Non-pigmented ciliary epithelial cell (primary cell): Measurements from ENCODE around the gene RIBC1.
"Not testable (repeated sequence)": the region's sequence is repeated elsewhere in the genome, so short reads cannot be mapped to it uniquely, and the experiment has no call there.

Experiments used
- DNase-seq: peaks from one replicate; pipeline ENCODE4 v3.0.0-alpha.2; 2010; ENCODE audit warnings: low read depth

Gene RIBC1

DNA sequence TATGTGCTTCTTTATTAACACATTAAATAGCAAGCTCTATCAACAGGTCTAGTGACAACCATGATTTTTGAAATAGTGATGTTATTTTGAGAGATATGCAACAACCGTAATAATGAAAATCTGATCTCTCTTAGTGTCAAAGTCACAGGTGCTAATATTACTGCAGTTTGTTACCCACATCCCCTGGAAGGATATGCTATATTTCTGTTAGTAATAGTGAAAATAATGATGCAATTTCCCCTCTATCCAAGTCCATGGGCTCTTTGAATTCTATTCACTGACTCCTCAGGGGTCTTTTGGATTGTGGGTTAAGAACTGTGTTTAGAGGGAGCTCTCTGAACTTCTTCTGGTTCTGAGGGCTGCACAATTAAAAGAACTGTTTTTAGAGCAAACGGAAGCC is 14.5 kb downstream of the RIBC1 start:
- no peak for DNase-seq

DNA sequence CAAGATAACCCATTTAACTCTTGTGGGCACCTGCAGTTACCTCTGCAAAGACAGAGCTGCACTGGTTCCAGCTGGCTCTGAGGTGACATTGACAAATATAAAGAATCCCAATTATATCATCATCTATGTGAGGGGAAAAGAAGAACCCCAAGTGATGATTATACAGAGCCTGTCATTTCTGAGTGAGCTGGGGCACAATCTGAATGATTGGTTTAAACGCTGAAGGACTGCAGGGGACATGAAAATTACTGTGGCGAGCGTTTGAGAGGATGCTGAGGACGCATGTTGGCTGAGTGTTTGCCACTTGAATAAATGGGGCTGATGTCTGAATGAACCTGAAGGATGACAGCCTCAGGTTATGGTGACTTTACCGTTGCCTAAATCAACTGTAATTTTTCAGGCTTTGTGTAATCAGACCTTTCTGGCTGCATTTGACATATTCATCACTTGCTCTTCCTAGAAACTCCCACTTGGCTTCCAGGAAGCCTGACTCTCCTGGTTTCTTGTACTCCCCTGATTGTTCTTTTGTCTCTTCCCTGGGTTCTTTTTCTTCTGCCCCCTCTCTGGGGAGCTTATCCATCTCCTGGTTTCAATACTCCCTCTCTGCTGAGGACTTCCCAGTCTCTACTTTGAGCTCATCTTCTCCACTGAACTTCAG is 15.6 kb downstream of the RIBC1 start:
- no peak for DNase-seq

DNA sequence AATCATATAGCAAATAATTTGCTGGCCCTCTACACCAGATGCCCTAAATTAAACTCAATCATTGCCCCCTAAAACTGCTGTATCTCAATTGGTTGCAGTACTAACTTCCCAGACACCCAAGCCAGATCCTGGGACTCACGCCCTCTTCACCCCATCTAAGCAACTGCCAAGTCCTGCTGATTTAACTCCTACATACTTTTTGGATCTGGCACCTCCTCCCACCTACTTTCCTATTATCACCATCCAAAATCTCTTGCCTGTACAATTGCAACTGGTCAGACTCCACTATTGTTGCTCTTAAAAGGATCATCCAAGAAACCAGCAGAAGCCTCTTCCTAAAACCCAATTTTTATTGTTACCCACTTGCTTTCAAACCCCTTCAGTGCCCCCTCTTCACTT is 16.2 kb downstream of the RIBC1 start:
- DNase-seq = no peak

DNA sequence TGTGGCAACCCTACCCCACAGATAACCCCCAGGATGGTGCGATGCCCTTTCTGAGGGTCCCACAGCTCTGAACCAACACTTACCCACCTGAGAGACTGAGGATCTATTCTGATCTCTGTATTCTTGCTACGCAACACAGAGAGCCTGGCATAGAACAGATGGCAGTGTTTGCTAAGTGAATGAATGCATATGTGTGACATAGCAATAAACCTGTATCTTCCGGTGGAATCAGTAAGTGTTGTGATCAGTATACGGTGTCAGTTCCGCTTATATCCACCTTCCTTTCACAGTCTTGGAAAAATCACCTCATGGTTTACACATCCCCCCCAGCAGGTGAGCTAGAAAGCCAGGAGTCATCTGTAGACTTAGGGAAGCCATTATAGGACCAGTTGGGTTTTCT is 17.4 kb downstream of the RIBC1 start:
- no peak for DNase-seq

DNA sequence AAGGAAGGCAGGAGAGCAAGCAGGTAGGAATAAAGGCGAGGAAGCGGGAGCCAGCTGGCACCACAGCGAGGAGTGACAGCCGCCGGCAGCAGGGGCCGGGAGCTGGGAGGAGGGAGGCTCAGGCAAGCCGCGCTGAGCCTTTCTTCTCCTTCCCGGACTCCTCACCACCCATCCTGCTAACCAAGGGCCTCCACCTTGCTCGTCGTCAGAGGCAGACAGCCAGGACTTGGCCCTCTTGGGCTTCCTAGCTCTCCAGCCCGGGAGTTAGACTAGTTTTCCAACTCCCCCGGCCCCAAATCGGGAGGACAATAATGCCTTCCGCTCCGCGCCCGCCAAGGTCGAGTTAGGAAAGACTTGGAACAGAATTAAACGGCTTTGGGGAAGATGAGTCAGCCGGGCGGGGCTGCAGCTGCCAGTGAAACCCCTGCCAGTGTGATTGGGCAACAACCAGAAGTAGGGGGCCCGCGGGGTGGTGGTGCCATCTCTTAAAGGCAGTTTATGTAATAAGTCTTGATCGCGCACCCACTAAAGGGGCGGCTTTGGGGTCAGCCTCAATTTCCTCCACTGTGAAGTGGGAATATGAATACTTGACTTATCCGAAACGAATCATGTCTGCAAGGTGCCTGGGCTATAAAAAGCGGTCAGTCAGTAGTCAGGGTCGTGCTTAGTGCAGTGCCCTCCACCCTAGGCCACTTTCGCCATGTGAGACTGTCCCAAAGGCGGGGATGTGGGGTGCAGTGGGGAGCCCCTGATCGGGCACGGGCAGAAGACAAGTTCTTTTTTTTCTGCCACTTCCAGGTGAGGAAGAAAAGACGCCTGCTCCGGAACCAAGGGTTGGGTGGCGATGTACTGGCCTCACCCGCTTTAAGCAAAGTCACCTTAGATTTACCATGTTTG is 18.2 kb downstream of the RIBC1 start:
- DNase-seq = no peak

DNA sequence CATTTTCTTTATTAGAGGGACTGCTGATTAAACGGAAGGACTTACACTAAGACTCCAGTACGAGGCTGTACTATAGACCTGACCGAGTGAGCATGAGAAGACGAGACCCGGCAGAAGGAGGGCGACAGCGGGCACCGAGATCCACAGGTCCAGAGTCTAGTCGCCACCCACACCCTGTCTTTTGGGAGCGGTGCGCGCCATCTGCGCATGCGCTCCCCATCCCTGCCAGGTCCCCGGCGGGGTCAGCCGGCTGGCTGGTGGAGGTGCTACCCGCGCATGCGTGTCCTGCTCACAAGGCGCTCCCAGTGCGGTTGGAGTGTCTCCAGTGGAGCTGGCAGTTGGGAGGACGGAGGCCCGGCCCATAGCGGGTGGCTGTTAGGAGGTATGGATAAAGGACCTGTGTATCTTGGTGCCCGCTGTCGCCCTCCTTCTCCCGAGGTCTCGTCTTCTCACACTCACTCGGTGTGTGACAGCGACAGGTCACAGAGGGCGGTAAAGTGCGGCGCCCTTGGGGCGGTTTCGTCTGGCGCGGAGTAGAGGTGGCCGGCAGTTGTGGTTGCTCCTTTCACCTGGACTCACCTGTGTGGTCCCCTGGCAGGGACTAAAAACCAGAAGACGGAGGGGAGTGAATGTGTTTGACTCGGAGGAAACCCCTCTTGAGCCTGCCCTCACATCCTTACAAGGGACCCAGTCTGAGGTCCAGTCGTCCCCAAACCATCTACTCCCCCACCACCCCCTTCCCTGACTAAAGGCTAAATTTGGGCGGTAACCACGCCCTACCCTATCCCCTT is 19.1 kb downstream of the RIBC1 start:
- no peak for DNase-seq

DNA sequence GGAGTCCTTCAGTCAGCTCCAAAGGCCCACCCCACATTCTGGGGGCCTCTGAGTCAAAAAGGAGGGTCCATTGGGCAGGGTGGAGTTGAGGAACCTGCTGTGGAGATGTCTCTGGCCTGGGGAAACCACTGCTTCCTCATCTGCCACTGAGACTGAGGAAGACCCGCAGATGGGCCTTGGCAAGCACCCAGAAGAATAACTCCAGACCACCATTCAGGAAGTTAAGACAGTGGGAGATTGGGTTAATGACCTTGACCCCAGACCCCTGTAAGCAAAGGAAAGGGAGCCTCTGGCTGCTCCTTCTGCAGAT is 19.6 kb downstream of the RIBC1 start:
- no peak for DNase-seq

DNA sequence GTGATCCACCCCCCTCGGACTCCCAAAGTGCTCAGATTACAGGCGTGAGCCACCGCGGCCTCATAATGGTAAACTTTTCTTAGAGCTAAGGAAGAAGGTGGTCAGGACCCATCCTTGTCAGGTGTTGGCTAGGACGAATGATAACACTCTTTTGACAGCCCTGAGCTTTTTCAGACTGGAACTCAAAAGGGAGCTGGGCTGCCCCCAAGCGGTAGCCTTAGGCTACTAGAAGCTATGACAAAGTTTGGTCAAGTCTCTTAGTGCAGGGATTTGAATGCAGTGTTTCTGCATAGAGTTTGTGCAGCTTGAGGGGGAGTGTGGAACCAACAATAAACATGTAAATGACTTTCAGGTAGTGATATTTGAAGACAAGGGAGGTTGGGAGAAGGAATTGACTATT is 23.3 kb downstream of the RIBC1 start:
- no peak for DNase-seq

DNA sequence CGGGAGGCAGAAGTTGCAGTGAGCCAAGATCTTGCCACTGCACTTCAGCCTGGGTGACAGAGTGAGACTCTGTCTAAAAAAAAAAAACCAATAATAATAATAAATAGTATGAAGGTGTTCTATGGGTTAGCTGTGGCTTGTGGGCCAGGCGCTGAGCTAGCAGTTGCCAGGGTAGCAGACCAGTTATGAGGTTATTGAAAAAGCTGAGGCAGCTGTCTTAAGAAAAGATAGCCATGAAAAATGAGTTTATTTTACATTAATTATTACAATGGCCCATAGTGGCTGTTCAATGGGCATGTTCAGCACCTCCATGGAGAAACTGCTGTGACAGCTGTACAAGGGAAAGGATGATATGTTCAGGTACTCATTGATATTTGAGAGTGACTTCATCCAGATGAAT is 24.8 kb downstream of the RIBC1 start:
- no peak for DNase-seq

DNA sequence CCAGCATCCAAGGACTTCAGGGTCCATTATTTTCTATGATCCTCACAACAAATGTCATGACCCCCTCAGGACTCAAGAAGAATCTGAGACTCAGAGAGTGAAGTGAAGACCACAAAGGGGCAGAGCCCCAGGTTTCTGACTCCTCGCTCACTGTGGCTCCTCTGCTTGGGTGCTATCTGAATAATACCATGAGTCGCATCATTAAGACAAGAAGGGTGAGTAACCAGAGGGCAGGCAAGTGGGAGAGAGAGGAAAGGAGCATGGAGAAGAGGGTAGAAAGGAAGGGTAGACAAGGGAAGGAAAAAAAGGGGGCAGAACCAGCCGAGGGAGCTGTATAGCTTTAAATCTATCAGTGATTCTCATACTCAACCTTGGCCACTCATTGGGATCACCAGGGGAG is 27.0 kb downstream of the RIBC1 start:
- DNase-seq = no peak

DNA sequence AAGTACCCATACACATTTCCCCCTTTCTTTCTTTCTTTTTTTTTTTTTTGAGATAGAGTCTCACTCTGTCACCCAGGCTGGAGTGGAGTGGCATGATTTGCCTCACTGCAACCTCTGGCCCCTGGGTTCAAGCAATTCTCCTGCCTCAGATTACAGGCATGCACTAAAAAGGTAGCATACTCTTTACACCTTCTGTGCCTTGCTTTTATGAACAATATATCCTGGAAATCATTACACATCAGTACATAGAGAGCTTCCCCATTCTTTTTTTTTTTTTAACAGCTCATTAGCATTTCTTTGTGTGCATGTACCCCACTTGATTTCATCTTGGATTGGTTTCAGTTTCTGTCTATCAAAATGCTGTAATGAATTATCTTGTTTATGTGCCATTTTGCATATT is 30.1 kb downstream of the RIBC1 start:
- no peak for DNase-seq

DNA sequence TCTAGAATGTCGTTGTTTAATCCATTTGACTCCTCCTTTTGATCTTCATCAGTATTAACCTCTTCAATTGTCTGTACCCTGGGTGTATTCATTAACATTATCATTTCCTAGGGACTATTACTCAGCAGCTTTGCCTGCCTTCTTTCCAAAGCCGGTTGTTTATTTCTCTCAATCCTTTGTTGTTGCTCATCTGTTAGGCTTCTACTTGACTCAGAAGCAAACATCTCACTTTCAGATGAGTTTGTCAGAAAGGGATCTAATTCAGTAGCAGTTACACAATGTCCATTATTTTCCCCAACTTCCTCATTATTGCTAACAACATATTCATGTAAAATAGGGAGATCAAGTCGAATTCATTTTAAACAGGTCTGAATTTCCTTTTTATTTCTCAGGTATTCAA is 33.6 kb downstream of the RIBC1 start:
- no peak for DNase-seq

DNA sequence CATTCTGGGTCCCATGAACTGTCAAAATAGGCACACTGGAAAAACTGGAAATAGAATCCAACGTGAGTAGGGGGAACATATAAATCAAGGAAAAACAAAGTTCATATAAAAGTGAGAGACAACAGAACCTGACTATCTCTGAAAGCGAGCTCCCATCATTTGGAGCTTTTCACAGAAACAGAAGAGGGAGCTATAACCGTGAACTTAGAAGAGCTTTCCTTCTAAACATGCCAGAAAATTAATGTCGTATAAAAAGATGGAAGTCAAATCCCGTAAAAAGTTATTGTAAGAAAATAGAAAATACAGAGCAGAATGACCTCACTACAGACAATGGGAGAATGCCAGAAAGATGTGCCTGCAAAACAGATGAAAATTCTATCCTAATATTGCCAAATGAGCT is 35.4 kb downstream of the RIBC1 start:
- DNase-seq = no peak

DNA sequence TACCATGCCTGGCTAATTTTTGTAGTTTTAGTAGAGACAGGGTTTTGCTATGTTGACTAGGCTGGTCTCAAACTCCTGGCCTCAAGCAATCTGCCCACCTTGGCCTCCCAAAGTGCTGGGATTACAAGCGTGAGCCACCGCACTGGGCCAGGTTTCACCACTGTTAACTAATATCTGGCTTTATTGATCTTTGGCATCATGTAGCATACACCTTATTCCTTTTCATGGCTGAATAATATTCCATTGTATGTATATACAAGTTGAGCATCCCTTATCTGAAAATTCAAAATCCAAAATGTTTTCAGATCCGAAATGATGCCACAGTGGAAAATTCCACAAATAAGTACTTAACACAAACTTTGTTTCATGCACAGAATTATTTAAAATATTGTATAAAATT is 46.0 kb downstream of the RIBC1 start:
- DNase-seq = not testable (repeated sequence)

DNA sequence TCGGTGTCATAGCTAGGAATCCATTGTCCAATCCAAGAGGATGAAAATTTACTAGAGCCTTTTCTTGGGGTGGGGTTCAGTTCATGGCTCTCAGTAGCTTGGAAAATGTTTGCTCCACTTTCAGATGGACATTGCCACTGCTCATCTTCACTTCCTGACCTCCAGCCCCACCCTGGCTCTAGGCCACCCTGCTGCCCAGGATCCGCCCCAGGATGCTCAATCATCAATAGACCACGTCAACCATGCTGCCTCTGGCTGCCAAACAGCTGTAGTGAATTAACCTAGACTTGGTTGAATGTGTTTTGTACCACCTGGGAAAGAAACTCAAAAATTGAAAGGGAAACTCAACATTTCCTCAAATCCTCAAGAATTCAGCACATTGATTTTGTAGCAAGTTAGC is 48.7 kb downstream of the RIBC1 start:
- no peak for DNase-seq

DNA sequence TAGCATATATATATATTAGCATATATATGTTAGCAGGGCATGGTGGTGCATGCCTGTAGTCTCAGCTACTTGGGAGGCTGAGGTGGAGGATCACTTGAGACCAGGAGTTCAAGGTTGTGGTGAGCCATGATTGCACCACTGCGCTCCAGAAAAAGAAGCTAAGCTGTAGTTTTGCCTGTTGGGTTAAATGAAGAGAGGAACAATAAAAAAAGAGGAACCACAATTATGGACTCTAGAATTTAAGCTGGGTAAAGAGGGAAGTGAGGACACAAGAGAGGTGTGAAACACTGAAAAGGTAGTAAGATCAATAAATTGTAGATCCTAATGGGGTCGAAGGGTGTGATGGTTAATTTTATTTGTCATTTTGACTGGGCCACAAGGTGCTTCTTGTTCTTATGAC is 52.0 kb downstream of the RIBC1 start:
- DNase-seq = no peak

DNA sequence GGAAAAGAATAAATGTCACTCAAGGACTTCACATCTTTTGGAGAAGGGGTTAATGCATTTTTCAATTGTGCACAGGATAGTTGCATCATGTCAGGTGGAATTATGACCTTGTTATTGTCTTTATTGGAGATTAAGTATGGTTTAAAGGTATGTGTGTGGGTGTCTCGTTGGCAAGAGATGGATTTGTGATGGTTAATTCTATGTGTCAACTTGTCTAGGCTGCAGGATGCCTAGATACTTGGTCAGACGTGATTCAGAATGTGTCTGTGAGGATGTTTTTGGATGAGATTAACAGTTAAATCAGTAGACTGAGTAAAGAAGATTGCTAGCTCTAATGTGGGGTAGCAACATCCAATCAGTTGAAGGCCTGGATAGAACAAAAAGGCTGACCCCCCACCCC is 53.7 kb downstream of the RIBC1 start:
- peak; percentile 63 for DNase-seq

DNA sequence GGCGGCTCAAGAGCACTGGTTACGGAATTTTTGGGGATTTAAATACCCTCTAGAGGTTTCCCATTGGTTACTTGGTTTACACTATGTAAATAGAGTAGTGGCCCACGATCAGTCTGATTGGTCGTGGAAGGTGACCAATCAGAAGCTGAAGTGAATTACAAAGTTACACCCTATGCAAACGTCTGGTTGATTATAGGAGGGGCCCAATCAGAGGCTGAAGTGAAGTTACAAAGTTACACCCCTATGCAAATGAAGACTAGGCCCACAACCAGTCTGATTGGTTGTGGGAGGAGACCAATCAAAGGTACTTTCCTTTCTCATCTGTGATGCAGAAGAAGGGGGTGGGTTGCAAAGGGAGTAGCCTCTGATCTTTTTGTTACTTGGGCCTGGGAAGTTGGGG is 56.6 kb downstream of the RIBC1 start:
- DNase-seq = no peak
